ENCODE results near the gene COL18A1. TPM values are rescaled to one million over a fixed set of nuclear protein-coding genes. Genes with fewer than 3 reads are reported as not detected.
A peak's percentile ranks its signal among the peaks of the same experiment; 100 is the strongest.

COL18A1 gene
- total RNA-seq, 1 donor from 2014 or later: 302 TPM

GRCh38 chr21:45478115-45478801 lies 73.3 kb downstream of the COL18A1 start:
- H3K27ac Mint-ChIP-seq: peak overlapping the region; percentile 75
- H3K27me3 Mint-ChIP-seq (ENCODE audit: low read depth): no peaks in the 10 kb centered on the region
- peak; percentile 75 for TF ChIP-seq CTCF (IDR thresholded peaks at IDR 0.05; ENCODE audit: unreplicated experiment)
- H3K4me1 Mint-ChIP-seq: peaks cover 6% of the 10 kb centered on the region
- H3K36me3 Mint-ChIP-seq: peaks cover 15% of the 10 kb centered on the region
- peak in 1 of 2 experiments; percentile 69 for DNase-seq (ENCODE audit: low spot score in 2 of 2, unreplicated experiment in 2 of 2)
- H3K9me3 Mint-ChIP-seq: no peaks in the 10 kb centered on the region
- peak overlapping the region; percentile 28 for H3K4me3 Mint-ChIP-seq

- Mint-ChIP-seq H3K9me3 (no peaks in the 10 kb centered on the region), H3K36me3 (peaks cover 18% of the 10 kb centered on the region), H3K4me1 (peaks cover 6% of the 10 kb centered on the region), H3K4me3 (no peak overlapping the region), H3K27me3 (ENCODE audit: low read depth) (no peaks in the 10 kb centered on the region), H3K27ac (peak overlapping the region; percentile 75)
- DNase-seq (ENCODE audit: low spot score in 2 of 2, unreplicated experiment in 2 of 2): no peak
- TF ChIP-seq CTCF (IDR thresholded peaks at IDR 0.05; ENCODE audit: unreplicated experiment): no peak
These were observed 74.1 kb downstream of the COL18A1 start for GRCh38 chr21:45478816-45479669.

GRCh38 chr21:45479691-45480675 lies 75.0 kb downstream of the COL18A1 start:
- peaks cover 21% of the 10 kb centered on the region for H3K36me3 Mint-ChIP-seq
- H3K9me3 Mint-ChIP-seq: no peaks in the 10 kb centered on the region
- H3K27ac Mint-ChIP-seq: peak overlapping the region; percentile 35
- no peak for DNase-seq (ENCODE audit: low spot score in 2 of 2, unreplicated experiment in 2 of 2)
- no peak overlapping the region for H3K4me3 Mint-ChIP-seq
- H3K27me3 Mint-ChIP-seq (ENCODE audit: low read depth): no peaks in the 10 kb centered on the region
- peaks cover 6% of the 10 kb centered on the region for H3K4me1 Mint-ChIP-seq
- TF ChIP-seq CTCF (IDR thresholded peaks at IDR 0.05; ENCODE audit: unreplicated experiment): no peak

- H3K27ac Mint-ChIP-seq: no peak overlapping the region
- H3K27me3 Mint-ChIP-seq (ENCODE audit: low read depth): no peaks in the 10 kb centered on the region
- no peak for DNase-seq (ENCODE audit: low spot score in 2 of 2, unreplicated experiment in 2 of 2)
- peaks cover 6% of the 10 kb centered on the region for H3K4me1 Mint-ChIP-seq
- no peak overlapping the region for H3K4me3 Mint-ChIP-seq
- peaks cover 21% of the 10 kb centered on the region for H3K36me3 Mint-ChIP-seq
- TF ChIP-seq CTCF (IDR thresholded peaks at IDR 0.05; ENCODE audit: unreplicated experiment): no peak
- H3K9me3 Mint-ChIP-seq: no peaks in the 10 kb centered on the region
These were observed 75.9 kb downstream of the COL18A1 start for GRCh38 chr21:45480701-45481500.

All from mesothelial cell of epicardium (in vitro differentiated cells).